ENCODE results near the gene TOGARAM1.
"Not testable (repeated sequence)": the region's sequence is repeated elsewhere in the genome, so short reads cannot be mapped to it uniquely, and the experiment has no call there.

Gene TOGARAM1

DNA sequence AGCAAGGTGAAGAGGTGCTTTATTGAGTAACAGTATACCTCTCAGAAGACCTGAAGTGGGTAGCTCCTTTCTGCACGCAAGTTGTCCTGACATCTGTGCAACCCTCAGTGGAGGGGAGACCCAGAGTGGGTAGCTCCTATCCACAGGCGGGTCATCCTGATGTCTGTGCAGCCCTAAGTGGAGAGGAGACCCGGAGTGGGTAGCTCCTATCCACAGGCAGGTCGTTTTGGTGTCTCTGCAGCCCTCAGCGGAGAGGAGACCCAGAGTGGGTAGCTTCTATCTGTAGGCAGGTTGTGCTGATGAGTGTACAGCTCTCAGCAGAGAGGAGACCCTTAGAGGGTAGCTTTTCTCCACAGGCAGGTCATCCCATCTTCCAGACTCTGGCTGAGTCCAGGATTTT lies 76.9 kb downstream of the TOGARAM1 start:
- DNase-seq (ENCODE audit: low spot score) = no peak

DNA sequence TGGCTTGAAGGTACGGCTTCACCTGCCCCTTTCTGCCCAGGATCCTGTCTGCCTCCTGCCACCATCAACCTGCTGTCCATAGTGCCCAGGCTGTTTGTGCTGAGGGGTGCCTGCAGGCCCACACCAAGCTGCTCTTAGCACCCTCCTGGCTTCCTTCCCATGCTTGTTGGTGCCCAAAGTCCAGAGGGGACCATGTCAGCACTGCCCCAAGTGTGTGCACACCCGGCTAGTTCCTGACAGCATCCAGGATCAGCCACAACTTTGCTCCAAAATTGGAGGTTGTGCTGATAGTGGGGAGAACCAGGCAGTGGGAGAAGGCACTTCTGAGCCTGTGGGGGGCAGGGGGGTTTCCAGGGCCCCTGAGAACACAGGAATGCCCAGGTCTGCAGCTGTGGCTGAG lies 77.4 kb downstream of the TOGARAM1 start:
- no peak for DNase-seq (ENCODE audit: low spot score)

DNA sequence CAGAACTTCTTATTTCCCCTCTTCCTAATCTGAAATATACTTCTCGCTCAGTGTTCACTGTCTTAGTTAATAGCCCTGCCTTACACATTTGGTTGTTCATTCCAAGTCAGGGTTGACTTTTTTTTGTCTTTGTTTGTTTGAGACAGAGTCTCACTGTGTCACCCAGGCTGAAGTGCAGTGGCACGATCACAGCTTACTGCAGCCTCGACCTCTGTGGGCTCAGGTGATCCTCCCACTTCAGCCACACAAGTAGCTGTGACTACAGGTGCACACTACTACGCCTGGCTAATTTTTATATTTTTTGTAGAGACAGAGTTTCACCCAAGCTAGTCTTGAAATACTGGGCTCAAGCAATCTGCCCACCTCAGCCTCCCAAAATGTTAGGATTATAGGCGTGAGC lies 79.7 kb downstream of the TOGARAM1 start:
- DNase-seq (ENCODE audit: low spot score) = no peak

GRCh38 chr14:45044638-45045037 lies 82.6 kb downstream of the TOGARAM1 start:
- DNase-seq (ENCODE audit: low spot score) = no peak

DNA sequence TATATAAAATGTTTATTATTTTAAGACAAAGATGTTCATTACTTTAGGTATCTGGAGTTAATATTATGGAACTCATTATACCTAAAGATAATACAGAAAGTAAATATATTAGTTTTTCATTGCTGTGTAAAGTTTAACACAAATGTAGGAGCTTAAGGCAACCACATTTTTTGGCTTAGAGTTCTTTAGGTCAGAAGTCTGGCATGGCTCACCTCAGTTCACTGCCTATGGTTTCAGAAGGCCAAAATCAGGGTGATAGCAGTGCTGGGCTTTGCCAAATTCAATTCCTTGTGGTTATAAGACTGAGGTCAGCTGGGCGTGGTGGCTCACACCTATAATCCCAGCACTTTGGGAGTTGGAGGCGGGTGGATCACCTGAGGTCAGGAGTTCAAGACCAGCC lies 86.4 kb downstream of the TOGARAM1 start:
- no peak for DNase-seq (ENCODE audit: low spot score)

GRCh38 chr14:45051180-45051579 lies 89.2 kb downstream of the TOGARAM1 start:
- no peak for DNase-seq (ENCODE audit: low spot score)

- no peak for DNase-seq (ENCODE audit: low spot score)
Observed at GRCh38 chr14:45051896-45052295, 89.9 kb downstream of the TOGARAM1 start.

GRCh38 chr14:45057349-45057748 lies 95.4 kb downstream of the TOGARAM1 start:
- DNase-seq (ENCODE audit: low spot score) = no peak

DNA sequence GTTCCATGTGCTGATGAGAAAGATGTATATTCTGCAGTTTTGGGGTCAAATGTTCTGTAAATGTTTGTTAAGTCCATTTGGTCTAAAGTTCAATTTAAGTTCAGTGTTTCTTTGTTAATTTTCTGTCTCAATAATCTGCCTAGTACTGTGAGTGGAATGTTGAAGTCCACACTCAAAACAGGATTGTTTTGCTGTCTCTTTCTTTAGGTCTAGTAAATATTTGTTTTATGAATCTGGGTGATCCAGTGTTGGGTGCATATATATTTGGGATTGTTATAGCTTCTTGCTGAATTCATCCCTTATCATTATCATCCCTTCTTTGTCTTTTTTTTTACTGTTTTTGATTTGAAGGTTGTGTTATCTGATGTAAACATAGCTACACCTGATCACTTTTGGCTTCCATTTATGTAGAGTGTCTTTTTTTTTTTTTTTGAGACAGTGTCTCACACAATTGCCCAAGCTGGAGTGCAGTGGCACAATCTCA lies 95.9 kb downstream of the TOGARAM1 start:
- no peak for DNase-seq (ENCODE audit: low spot score)

GRCh38 chr14:45060551-45060950 lies 98.6 kb downstream of the TOGARAM1 start:
- no peak for DNase-seq (ENCODE audit: low spot score)

GRCh38 chr14:45065540-45065939 lies 103.5 kb downstream of the TOGARAM1 start:
- no peak for DNase-seq (ENCODE audit: low spot score)

- DNase-seq (ENCODE audit: low spot score) = no peak
Observed at GRCh38 chr14:45065956-45066355, 104.0 kb downstream of the TOGARAM1 start.

DNA sequence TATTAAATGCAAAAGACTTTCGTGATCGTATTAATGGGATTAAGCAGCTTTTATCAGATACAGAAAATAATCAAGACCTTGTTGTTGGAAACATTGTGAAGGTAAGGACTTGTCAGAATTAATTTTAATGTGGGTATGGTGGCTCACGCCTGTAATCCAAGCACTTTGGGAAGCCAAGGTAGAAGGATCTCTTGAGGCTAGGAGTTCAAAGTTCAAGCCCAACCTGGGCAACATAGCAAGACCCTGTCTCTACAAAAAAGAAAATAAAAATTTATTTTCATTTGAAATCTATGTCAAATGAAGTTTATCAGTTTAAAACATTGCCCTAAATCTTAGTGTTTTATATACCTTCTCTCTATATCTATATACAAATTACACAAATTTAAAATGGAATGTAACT lies 104.7 kb downstream of the TOGARAM1 start:
- DNase-seq (ENCODE audit: low spot score) = no peak

DNA sequence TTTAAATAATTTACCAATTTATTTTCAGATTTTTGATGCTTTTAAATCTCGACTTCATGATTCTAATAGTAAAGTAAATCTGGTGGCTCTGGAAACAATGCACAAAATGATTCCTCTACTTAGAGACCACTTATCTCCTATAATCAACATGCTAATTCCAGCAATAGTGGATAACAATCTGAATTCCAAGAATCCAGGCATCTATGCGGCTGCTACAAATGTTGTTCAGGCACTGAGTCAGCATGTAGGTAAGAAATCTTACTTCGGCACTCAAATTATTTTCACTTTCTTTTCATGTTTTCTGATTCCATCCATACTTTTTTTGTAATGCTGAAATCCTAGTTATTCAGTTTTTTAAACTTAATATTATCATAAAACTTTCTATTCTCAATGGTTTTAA lies 106.4 kb downstream of the TOGARAM1 start:
- DNase-seq (ENCODE audit: low spot score) = no peak

DNA sequence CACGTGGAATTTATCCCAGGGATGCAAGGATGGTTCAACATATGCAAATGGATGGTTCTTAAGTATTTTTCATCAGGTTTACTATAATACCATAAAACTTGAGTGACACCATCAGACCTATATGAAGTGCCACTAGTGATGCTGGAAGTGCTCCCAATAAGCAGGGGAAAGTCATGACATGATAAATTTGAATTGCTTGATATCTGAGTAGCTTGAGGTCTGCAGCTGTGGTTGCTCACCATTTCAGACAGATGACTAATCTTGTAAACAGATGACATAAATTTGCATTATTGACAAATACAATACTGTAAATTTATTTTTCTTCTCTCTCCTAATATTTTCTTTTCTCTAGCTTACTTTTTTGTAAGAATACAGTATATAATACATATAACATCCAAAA lies 108.2 kb downstream of the TOGARAM1 start:
- no peak for DNase-seq (ENCODE audit: low spot score)

DNA sequence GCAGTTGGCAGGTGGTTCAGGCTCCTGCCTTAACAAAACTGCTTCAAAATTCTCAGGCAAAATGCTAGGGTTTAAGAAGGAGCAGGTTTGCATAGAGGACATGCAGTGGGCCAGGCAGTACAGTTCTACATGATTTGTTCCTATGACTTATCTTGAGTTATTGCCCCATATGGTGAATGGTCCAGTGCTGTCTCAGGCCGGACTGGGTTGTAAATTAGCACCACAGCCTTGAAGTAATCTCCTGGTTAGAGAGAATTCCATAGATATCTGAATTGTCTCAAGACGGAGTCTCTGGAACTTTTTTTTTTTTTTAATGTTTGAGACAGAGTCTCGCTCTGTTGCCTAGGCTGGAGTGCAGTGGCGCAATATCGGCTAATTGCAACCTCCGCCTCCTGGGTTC lies 110.1 kb downstream of the TOGARAM1 start:
- no peak for DNase-seq (ENCODE audit: low spot score)

GRCh38 chr14:45073231-45073879 lies 111.4 kb downstream of the TOGARAM1 start:
- DNase-seq (ENCODE audit: low spot score) = no peak

DNA sequence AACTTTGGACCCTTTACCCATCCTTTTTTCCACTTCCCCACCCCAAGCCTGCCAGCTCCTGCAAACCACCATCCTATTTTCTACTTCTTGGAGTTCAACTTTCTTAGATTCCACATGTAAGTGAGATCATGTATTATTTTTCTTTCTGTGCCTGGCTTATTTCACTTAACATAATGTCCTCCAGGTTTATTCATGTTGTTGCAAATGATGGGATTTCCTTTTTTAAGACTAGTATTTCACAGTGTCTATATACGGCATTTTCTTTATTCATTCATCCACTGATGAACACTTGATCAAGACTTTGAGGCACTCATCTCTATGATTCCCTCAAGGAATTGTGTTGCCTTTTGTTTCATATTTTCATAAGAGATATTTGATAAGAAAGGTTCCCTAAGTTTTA lies 116.3 kb downstream of the TOGARAM1 start:
- no peak for DNase-seq (ENCODE audit: low spot score)

DNA sequence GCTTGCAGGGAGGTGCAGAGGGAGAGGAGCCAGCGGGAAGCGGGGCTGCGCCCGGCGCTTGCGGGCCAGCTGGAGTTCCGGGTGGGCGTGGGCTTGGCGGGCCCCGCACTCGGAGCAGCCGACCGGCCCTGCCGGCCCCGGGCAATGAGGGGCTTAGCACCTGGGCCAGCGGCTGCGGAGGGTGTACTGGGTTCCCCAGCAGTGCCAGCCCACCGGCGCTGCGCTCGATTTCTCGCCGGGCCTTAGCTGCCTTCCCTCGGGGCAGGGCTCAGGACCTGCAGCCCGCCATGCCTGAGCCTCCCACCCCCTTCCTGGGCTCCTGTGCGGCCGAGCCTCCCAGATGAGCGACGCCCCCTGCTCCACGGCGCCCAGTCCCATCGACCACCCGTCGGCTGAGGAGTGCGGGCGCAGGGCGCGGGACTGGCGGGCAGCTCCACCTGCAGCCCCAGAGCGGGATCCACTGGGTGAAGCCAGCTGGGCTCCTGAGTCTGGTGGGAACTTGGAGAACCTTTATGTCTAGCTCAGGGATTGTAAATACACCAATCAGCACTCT lies 118.5 kb downstream of the TOGARAM1 start:
- not testable (repeated sequence) for DNase-seq (ENCODE audit: low spot score)

DNA sequence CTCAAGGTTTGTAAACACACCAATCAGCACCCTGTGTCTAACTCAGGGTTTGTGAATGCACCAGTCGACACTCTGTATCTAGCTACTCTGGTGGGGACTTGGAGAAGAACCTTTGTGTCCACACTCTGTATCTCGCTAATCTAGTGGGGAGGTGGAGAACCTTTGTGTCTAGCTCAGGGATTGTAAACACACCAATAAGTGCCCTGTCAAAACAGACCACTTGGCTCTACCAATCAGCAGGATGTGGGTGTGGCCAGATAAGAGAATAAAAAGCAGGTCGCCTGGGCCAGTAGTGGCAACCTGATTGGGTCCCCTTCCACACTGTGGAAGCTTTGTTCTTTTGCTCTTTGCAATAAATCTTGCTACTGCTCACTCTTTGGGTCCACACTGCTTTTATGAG lies 119.1 kb downstream of the TOGARAM1 start:
- not testable (repeated sequence) for DNase-seq (ENCODE audit: low spot score)

GRCh38 chr14:45082420-45082819 lies 120.4 kb downstream of the TOGARAM1 start:
- no peak for DNase-seq (ENCODE audit: low spot score)

DNA sequence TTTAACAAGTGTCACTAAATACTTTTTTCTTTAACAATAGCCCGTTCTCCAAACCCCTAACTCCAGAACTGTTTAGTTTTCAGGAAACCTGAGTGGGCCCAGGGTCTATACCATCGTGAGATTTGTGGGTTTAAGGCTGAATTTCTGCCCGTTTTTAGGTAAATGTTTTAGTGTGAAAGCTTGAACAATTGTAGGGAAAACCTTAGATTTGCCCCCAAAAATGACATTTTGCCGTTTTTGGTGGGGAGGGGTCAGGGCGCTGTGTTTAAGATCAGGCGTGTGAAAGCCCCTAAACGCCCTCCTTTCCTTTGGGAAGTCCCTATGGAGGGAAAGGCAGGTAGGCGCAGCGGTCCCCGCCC lies 121.6 kb downstream of the TOGARAM1 start:
- DNase-seq (ENCODE audit: low spot score) = no peak

DNA sequence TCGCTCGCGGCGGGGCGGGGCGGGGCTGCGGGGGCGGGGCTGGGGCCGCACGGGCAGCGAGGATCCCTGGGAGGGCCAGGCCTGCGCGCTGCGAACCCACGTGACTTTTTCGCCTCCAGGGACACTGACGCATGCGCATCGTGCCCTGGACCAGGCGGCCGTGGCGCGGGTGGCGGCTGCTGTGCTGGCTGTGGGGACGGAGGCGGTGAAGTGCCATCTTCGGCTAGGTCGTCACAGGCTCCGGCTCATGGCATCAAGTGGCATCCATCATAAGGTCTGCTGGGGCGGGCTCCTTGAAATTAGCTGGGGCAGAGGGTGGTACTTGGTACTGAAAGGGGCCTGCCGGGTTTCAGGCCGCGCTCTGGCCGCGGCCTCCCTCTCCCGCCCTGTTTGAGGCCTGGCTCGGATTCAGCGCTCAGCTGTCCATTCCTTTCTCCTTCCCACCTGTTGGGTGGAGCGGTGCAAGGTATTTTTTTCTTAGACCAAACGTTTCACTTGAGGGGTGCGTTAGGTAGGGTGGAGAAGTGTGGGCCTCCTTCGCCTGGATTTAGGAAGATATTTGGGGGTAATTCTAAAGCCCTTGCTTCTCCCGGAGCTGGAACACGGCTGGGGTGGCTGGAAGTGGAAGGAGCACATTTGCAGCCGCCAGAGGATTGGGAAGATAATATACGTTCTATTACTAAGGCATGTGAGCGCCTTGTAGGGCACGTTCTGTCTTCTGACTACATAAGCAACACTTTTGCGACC lies 122.2 kb downstream of the TOGARAM1 start, which contains the start of gene PRPF39:
Gene PRPF39, plus strand, starts transcription at position 141 of the 747 bp plus-strand sequence. CDS start 11,124 bp downstream, outside the sequence.
- DNase-seq (ENCODE audit: low spot score) = peak; percentile 93
